ENCODE data around the gene DSCAML1. TPM values are rescaled to one million over a fixed set of nuclear protein-coding genes. Genes with fewer than 3 reads are reported as not detected.

The DSCAML1 gene
- total and polyA plus RNA-seq, 2 donors: 0.32 to 0.47 TPM

Other genes starting within 250 kb of the DSCAML1 start
- gene FXYD2, start 27.5 kb upstream of the DSCAML1 start, total RNA-seq: 78.9 TPM
- gene FXYD2, start 27.5 kb upstream of the DSCAML1 start, polyA plus RNA-seq: 100 TPM
- gene FXYD6, start 79.4 kb upstream of the DSCAML1 start, total RNA-seq: 25.7 TPM
- 24.1 TPM for gene FXYD6, start 79.4 kb upstream of the DSCAML1 start, polyA plus RNA-seq
- 1.5 TPM for gene TMPRSS13, start 132.2 kb upstream of the DSCAML1 start, total RNA-seq
- 3.5 TPM for gene TMPRSS13, start 132.2 kb upstream of the DSCAML1 start, polyA plus RNA-seq
- 22.7 TPM for gene IL10RA, start 189.2 kb upstream of the DSCAML1 start, total RNA-seq
- gene IL10RA, start 189.2 kb upstream of the DSCAML1 start, polyA plus RNA-seq: 24.2 TPM

Data from thymus (tissue), 2 donors.